PC-3 (cell line): ENCODE data around the gene RSRC1.

Experiments
- EZH2 ChIP-seq: fragments of 300-600 bp; sonication (generic); IDR thresholded peaks from one replicate; pipeline ENCODE4 v1.6.1; 2017; ENCODE audit warnings: antibody characterized with exemption, mild to moderate bottlenecking, low read length; ENCODE audit not compliant: unreplicated experiment
- TF ChIP-seq, protein P1 (sequence below): fragments of 300-600 bp; sonication (generic); conservative IDR thresholded peaks from 2 replicates; pipeline ENCODE4 v1.5.1; 2017; ENCODE audit warnings: antibody characterized with exemption, low read depth, mild to moderate bottlenecking, low read length

DNA sequence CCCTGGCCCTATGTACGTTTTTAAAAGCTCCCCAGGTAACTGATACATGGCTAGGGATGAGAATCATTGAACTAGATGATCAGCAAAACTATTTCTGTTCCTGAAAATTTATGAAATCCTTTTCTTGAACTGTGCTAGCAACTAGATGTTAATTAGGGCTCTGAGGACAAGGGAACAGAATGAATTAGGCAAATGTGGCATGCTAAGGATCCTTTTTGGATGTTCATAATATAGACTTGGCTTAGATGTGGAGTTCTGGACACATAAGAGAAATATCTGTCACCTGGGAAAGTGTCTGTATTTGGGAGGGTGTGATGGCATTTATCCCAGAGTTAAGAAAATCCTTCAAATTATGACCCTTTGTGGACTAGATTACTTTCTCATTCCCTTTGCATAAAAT, 71.2 kb downstream of the RSRC1 start:
- TF ChIP-seq, protein P1, sequence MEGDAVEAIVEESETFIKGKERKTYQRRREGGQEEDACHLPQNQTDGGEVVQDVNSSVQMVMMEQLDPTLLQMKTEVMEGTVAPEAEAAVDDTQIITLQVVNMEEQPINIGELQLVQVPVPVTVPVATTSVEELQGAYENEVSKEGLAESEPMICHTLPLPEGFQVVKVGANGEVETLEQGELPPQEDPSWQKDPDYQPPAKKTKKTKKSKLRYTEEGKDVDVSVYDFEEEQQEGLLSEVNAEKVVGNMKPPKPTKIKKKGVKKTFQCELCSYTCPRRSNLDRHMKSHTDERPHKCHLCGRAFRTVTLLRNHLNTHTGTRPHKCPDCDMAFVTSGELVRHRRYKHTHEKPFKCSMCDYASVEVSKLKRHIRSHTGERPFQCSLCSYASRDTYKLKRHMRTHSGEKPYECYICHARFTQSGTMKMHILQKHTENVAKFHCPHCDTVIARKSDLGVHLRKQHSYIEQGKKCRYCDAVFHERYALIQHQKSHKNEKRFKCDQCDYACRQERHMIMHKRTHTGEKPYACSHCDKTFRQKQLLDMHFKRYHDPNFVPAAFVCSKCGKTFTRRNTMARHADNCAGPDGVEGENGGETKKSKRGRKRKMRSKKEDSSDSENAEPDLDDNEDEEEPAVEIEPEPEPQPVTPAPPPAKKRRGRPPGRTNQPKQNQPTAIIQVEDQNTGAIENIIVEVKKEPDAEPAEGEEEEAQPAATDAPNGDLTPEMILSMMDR = no peak
- TF ChIP-seq EZH2 = no peak
